Keratinocyte (primary cell): Measurements from ENCODE around the gene ITGBL1.

Source experiments
- EZH2 ChIP-seq: IDR thresholded peaks from one replicate; pipeline ENCODE4 v1.6.1; 2012; ENCODE audit warnings: inconsistent platforms, mild to moderate bottlenecking, low read length, moderate library complexity
- TF ChIP-seq, protein P1 (sequence below), 3 experiments: IDR thresholded peaks in 1 of 3; conservative IDR thresholded peaks in 1 of 3; optimal IDR thresholded peaks in 1 of 3; 2 replicates in 2 of 3; 3 replicates in 1 of 3; pipeline versions ENCODE3 to v1.5.1; 2011; ENCODE audit warnings: low read length in 3 of 3, mild to moderate bottlenecking in 3 of 3, moderate library complexity in 2 of 3, control low read depth in 1 of 3, inconsistent platforms in 1 of 3; ENCODE audit not compliant: insufficient read depth in 2 of 3; ENCODE audit errors: extremely low read depth in 1 of 3

DNA sequence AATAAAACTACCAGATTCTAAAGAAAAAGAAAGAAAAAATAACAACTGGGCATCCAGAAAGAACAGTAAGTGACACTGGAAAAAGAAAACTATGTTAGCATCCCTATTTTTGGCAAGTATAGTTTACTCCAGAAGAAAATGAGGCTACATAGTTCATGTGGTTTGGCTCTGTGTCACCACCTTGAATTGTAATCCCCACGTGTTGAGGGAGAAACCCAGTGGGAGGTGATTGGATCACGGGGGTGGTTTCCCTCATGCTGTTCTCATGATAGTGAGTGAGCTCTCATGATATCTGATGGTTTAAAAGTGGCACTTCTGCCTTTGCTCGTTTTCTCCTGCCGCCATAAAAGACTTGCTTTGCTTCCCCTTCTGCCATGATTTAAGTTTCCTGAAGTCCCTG lies 76.9 kb downstream of the ITGBL1 start:
- TF ChIP-seq, protein P1, sequence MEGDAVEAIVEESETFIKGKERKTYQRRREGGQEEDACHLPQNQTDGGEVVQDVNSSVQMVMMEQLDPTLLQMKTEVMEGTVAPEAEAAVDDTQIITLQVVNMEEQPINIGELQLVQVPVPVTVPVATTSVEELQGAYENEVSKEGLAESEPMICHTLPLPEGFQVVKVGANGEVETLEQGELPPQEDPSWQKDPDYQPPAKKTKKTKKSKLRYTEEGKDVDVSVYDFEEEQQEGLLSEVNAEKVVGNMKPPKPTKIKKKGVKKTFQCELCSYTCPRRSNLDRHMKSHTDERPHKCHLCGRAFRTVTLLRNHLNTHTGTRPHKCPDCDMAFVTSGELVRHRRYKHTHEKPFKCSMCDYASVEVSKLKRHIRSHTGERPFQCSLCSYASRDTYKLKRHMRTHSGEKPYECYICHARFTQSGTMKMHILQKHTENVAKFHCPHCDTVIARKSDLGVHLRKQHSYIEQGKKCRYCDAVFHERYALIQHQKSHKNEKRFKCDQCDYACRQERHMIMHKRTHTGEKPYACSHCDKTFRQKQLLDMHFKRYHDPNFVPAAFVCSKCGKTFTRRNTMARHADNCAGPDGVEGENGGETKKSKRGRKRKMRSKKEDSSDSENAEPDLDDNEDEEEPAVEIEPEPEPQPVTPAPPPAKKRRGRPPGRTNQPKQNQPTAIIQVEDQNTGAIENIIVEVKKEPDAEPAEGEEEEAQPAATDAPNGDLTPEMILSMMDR (optimal IDR thresholded peaks at IDR 0.05 in 1 of 3, IDR thresholded peaks at IDR 0.05 in 1 of 3, conservative IDR thresholded peaks at IDR 0.05 in 1 of 3; ENCODE audit: extremely low read depth in 1 of 3, insufficient read depth in 2 of 3, low read length in 3 of 3): no peak
- TF ChIP-seq EZH2: no peak
